H9 (cell line): ENCODE measurements around the gene ERP27. TPM values are rescaled to one million over a fixed set of nuclear protein-coding genes. Genes with fewer than 3 reads are reported as not detected.

Experiments used
- DNase-seq: peaks from one replicate; pipeline ENCODE4 v3.0.0-alpha.2; 2017
- H2AFZ ChIP-seq: one replicate; pipeline ENCODE4 v1.6.1; 2013; ENCODE audit warnings: mild to moderate bottlenecking, low read length, control low read depth, moderate library complexity
- H2AK5ac ChIP-seq: 2 replicates; pipeline ENCODE4 v1.6.1; 2013; ENCODE audit warnings: low read length, control low read depth, mixed read lengths; ENCODE audit not compliant: insufficient read length
- H2BK120ac ChIP-seq: one replicate; pipeline ENCODE4 v1.6.1; 2013; ENCODE audit warnings: low read depth, mild to moderate bottlenecking, low read length, control low read depth, inconsistent platforms; ENCODE audit not compliant: poor library complexity, severe bottlenecking
- H2BK12ac ChIP-seq: 2 replicates; pipeline ENCODE4 v1.6.1; 2013; ENCODE audit warnings: low read length, control low read depth, mixed read lengths, low read depth; ENCODE audit not compliant: insufficient read length
- H2BK15ac ChIP-seq: 2 replicates; pipeline ENCODE4 v1.6.1; 2013; ENCODE audit warnings: low read depth, low read length, control low read depth
- H2BK20ac ChIP-seq: one replicate; pipeline ENCODE4 v1.6.1; 2013; ENCODE audit warnings: low read depth, mild to moderate bottlenecking, low read length, control low read depth, inconsistent platforms; ENCODE audit not compliant: poor library complexity, severe bottlenecking
- H2BK5ac ChIP-seq: 2 replicates; pipeline ENCODE4 v1.6.1; 2013; ENCODE audit warnings: low read length, control low read depth, mixed read lengths; ENCODE audit not compliant: insufficient read length
- H3K14ac ChIP-seq: 2 replicates; pipeline ENCODE4 v1.6.1; 2013; ENCODE audit warnings: low read length, control low read depth; ENCODE audit not compliant: insufficient read depth
- H3K18ac ChIP-seq: 2 replicates; pipeline ENCODE4 v1.6.1; 2013; ENCODE audit warnings: low read depth, mild to moderate bottlenecking, mixed read lengths, low read length, control low read depth; ENCODE audit not compliant: insufficient read length
- H3K23ac ChIP-seq: 2 replicates; pipeline ENCODE4 v1.6.1; 2013; ENCODE audit warnings: low read length, control low read depth, mixed read lengths, low read depth; ENCODE audit not compliant: insufficient read length
- H3K23me2 ChIP-seq: 2 replicates; pipeline ENCODE4 v1.6.1; 2013; ENCODE audit warnings: low read depth, mild to moderate bottlenecking, mixed read lengths, low read length, control low read depth; ENCODE audit not compliant: insufficient read length, poor library complexity, severe bottlenecking
- H3K27ac ChIP-seq: 2 replicates; pipeline ENCODE4 v1.5.1; 2013; ENCODE audit warnings: low read length, control low read depth, mixed read lengths, low read depth; ENCODE audit not compliant: insufficient read length
- H3K27me3 ChIP-seq: 2 replicates; pipeline ENCODE4 v1.6.1; 2013; ENCODE audit warnings: low read length, control low read depth, inconsistent platforms; ENCODE audit not compliant: insufficient read depth
- H3K4ac ChIP-seq: 2 replicates; pipeline ENCODE4 v1.6.1; 2013; ENCODE audit warnings: low read depth, mild to moderate bottlenecking, control low read depth, inconsistent platforms, low read length, moderate library complexity
- H3K4me1 ChIP-seq: 2 replicates; pipeline ENCODE4 v1.6.1; 2013; ENCODE audit warnings: low read length, control low read depth, inconsistent platforms; ENCODE audit not compliant: insufficient read depth
- H3K4me2 ChIP-seq: 2 replicates; pipeline ENCODE4 v1.6.1; 2013; ENCODE audit warnings: low read length, control low read depth, mixed read lengths; ENCODE audit not compliant: insufficient read length, insufficient read depth
- H3K56ac ChIP-seq: 2 replicates; pipeline ENCODE4 v1.6.1; 2013; ENCODE audit warnings: low read depth, mild to moderate bottlenecking, mixed read lengths, low read length, control low read depth; ENCODE audit not compliant: insufficient read length
- H3K79me1 ChIP-seq: 2 replicates; pipeline ENCODE4 v1.6.1; 2013; ENCODE audit warnings: low read depth, mild to moderate bottlenecking, moderate library complexity, low read length, control low read depth, inconsistent platforms; ENCODE audit not compliant: insufficient read depth, poor library complexity, severe bottlenecking
- H3K79me2 ChIP-seq: 2 replicates; pipeline ENCODE4 v1.6.1; 2013; ENCODE audit warnings: low read length, control low read depth, inconsistent platforms; ENCODE audit not compliant: insufficient read depth
- H3K9ac ChIP-seq: 2 replicates; pipeline ENCODE4 v1.6.1; 2013; ENCODE audit warnings: low read length, control low read depth, mixed read lengths; ENCODE audit not compliant: insufficient read length; ENCODE audit errors: extremely low read depth
- H3K9me3 ChIP-seq: one replicate; pipeline ENCODE4 v1.6.1; 2013; ENCODE audit warnings: low read depth, low read length, inconsistent platforms; ENCODE audit not compliant: control insufficient read depth
- H3T11ph ChIP-seq: one replicate; pipeline ENCODE4 v1.6.1; 2013; ENCODE audit warnings: mild to moderate bottlenecking, low read length, control low read depth, inconsistent platforms
- H4K20me1 ChIP-seq: one replicate; pipeline ENCODE4 v1.6.1; 2013; ENCODE audit not compliant: control insufficient read depth, insufficient read length, insufficient read depth
- H4K5ac ChIP-seq: 2 replicates; pipeline ENCODE4 v1.6.1; 2013; ENCODE audit warnings: low read depth, mild to moderate bottlenecking, mixed read lengths, low read length, control low read depth; ENCODE audit not compliant: insufficient read length
- H4K8ac ChIP-seq: replicated peaks from 2 replicates; pipeline ENCODE4 v1.6.1; 2013; ENCODE audit warnings: low read length, control low read depth, mixed read lengths, low read depth; ENCODE audit not compliant: insufficient read length
- H4K91ac ChIP-seq: 2 replicates; pipeline ENCODE4 v1.6.1; 2013; ENCODE audit warnings: low read depth, mild to moderate bottlenecking, moderate library complexity, mixed read lengths, low read length, control low read depth; ENCODE audit not compliant: insufficient read length
- H3K27ac Mint-ChIP-seq, 3 experiments: 2 replicates in 2 of 3; 3 replicates in 1 of 3; pipeline ENCODE4 v1.8.0; 2020 to 2021; ENCODE audit warnings: mixed read lengths in 3 of 3, mild to moderate bottlenecking in 1 of 3, moderate library complexity in 1 of 3
- H3K27me3 Mint-ChIP-seq: 2 replicates; pipeline ENCODE4 v1.8.0; 2021; ENCODE audit warnings: low read depth, mild to moderate bottlenecking, moderate library complexity, mixed read lengths
- H3K36me3 Mint-ChIP-seq, 3 experiments: 2 replicates in 2 of 3; 3 replicates in 1 of 3; pipeline ENCODE4 v1.8.0; 2020 to 2021; ENCODE audit warnings: low read depth in 3 of 3, mixed read lengths in 3 of 3; ENCODE audit not compliant: insufficient read depth in 1 of 3
- H3K4me1 Mint-ChIP-seq, 2 experiments: 2 replicates each; pipeline ENCODE4 v1.8.0; 2020; ENCODE audit warnings: mixed read lengths in 2 of 2
- H3K4me3 Mint-ChIP-seq, 2 experiments: 2 replicates in 1 of 2; 3 replicates in 1 of 2; pipeline ENCODE4 v1.8.0; 2020 to 2021; ENCODE audit warnings: mild to moderate bottlenecking in 2 of 2, mixed read lengths in 2 of 2, moderate library complexity in 1 of 2
- H3K9me3 Mint-ChIP-seq, 2 experiments: 2 replicates in 1 of 2; 3 replicates in 1 of 2; pipeline ENCODE4 v1.8.0; 2020; ENCODE audit warnings: mild to moderate bottlenecking in 2 of 2, mixed read lengths in 2 of 2, moderate library complexity in 1 of 2
- CTCF ChIP-seq: fragments of 200-600 bp; sonication (generic); conservative IDR thresholded peaks from 3 replicates; pipeline ENCODE4 v1.8.0; 2021; ENCODE audit warnings: antibody characterized with exemption, mild to moderate bottlenecking
- WGBS: extraction: QIAGEN DNeasy Blood & Tissue Kit; methylation state at CpG from one replicate; pipeline ENCODE4 v1.1.7; 2013; ENCODE audit warnings: missing lambda C conversion rate, low lambda C conversion rate, mixed read lengths; ENCODE audit not compliant: insufficient read length; ENCODE audit errors: extremely low coverage; 5-methylcytosine and 5-hydroxymethylcytosine counted together
- total RNA-seq: library from RNA; stranded (reverse); gene quantifications from 2 replicates; pipeline ENCODE4 v1.2.1, GENCODE V29; 2021

The ERP27 gene
- total RNA-seq, 1 experiment from 2014 or later, result not detected

- Histone ChIP-seq H3K56ac (no peak overlapping the region), H2BK15ac (no peak overlapping the region), H3K79me2 (no peaks in the 10 kb centered on the region), H2AFZ (no peak overlapping the region), H3K23ac (no peak overlapping the region), H3K4me1 (no peaks in the 10 kb centered on the region), H2BK20ac (no peak overlapping the region), H3K79me1 (no peaks in the 10 kb centered on the region), H2BK120ac (no peak overlapping the region), H4K5ac (no peak overlapping the region), H3K4ac (no peak overlapping the region), H3K4me2 (no peak overlapping the region), H3K14ac (no peak overlapping the region), H4K91ac (no peak overlapping the region), H4K20me1 (no peaks in the 10 kb centered on the region), H3K9me3 (no peaks in the 10 kb centered on the region), H3K27me3 (no peaks in the 10 kb centered on the region), H2BK12ac (no peak overlapping the region), H3T11ph (no peak overlapping the region), H3K27ac (no peak overlapping the region), H2BK5ac (no peak overlapping the region), H2AK5ac (no peak overlapping the region), H4K8ac (no peak overlapping the region), H3K9ac (no peak overlapping the region), H3K18ac (no peak overlapping the region), H3K23me2 (no peaks in the 10 kb centered on the region)
- H3K36me3 Mint-ChIP-seq, result peaks cover 9 to 13% (median 9%) of the 10 kb centered on the region in 3 experiments; a peak in 6 of 7 replicates
- H3K27me3 Mint-ChIP-seq, result peaks cover 4% of the 10 kb centered on the region; the same call in 1 of the 2 replicates
- TF ChIP-seq CTCF, result no peak
- no peak overlapping the region for H3K4me3 Mint-ChIP-seq
- H3K4me1 Mint-ChIP-seq, result no peaks in the 10 kb centered on the region
- no peak overlapping the region for H3K27ac Mint-ChIP-seq
- WGBS, result no CpG with 5 or more reads among the region's 1 CpG
- H3K9me3 Mint-ChIP-seq, result peaks cover 15% of the 10 kb centered on the region in 2 experiments
- no peak for DNase-seq
These were observed 66.5 kb downstream of the ERP27 start for GRCh38 chr12:14871886-14872285.
